HL-60/S4 treated with retinoic acid at 250 ng/mL for 4 days and 3 days (cell line): ENCODE data around the gene FGF8.

Experiments used
- in situ Hi-C: fragments of 300-500 bp; cut with MboI; formaldehyde crosslinking; loops from 2 replicates; pipeline ENCODE4 v1.7.0; 2022; ENCODE audit warnings: low sequenced_read_pairs

FGF8 gene

GRCh38 chr10:101744267-101744666 lies 31.6 kb downstream of the FGF8 start:
- in situ Hi-C loops = no loop called here

- in situ Hi-C loops = no loop called here
Measured at GRCh38 chr10:101741938-101742337, 34.0 kb downstream of the FGF8 start.

GRCh38 chr10:101736666-101737065 lies 39.2 kb downstream of the FGF8 start:
- in situ Hi-C loops = no loop called here

GRCh38 chr10:101732096-101732495 lies 43.8 kb downstream of the FGF8 start:
- in situ Hi-C loops = no loop called here

- in situ Hi-C loops = no loop called here
Measured at GRCh38 chr10:101726115-101726387, 49.9 kb downstream of the FGF8 start.

GRCh38 chr10:101725296-101726114 lies 50.4 kb downstream of the FGF8 start:
- in situ Hi-C loops = no loop called here

- in situ Hi-C loops = no loop called here
Measured at GRCh38 chr10:101724446-101724845, 51.5 kb downstream of the FGF8 start.

GRCh38 chr10:101723176-101723575 lies 52.7 kb downstream of the FGF8 start:
- in situ Hi-C loops = no loop called here

GRCh38 chr10:101721806-101722205 lies 54.1 kb downstream of the FGF8 start:
- in situ Hi-C loops = no loop called here

- in situ Hi-C loops = no loop called here
Measured at GRCh38 chr10:101720606-101721230, 55.2 kb downstream of the FGF8 start.
